HG02973 (cell line): ENCODE measurements around the gene NME1.

Source experiments
- ATAC-seq: cut with Tn5 transposase; IDR thresholded peaks from one replicate; pipeline ENCODE4 v1.9.1; 2021; ENCODE audit warnings: moderate library complexity; ENCODE audit not compliant: unreplicated experiment

Gene NME1

GRCh38 chr17:51188271-51188833 is 35.0 kb downstream of the NME1 start:
- ATAC-seq, result no peak

- ATAC-seq, result no peak
These were observed 35.8 kb downstream of the NME1 start for GRCh38 chr17:51189162-51189561.

DNA sequence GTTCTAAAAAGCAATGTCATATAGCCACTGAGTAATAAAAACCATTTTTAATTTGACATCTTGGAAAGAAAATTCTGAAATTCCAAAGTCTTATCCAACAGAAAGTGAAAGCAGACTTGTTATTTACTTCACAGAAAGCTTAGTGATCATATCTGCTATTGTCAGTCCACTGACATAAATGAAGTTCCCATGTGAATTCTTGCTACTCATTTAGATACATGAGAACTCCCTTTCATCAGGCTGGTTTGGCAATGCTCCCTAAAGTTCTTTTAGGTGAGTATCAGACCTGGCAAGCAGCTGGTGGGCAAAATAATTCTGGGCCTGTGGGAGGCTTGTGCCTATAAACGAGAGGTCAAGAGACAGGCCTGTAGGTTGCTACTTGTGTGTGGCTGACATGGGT is 36.3 kb downstream of the NME1 start:
- no peak for ATAC-seq

GRCh38 chr17:51191895-51192294 is 38.5 kb downstream of the NME1 start:
- ATAC-seq, result no peak

- ATAC-seq, result no peak
These were observed 44.4 kb downstream of the NME1 start for GRCh38 chr17:51197754-51198153.

DNA sequence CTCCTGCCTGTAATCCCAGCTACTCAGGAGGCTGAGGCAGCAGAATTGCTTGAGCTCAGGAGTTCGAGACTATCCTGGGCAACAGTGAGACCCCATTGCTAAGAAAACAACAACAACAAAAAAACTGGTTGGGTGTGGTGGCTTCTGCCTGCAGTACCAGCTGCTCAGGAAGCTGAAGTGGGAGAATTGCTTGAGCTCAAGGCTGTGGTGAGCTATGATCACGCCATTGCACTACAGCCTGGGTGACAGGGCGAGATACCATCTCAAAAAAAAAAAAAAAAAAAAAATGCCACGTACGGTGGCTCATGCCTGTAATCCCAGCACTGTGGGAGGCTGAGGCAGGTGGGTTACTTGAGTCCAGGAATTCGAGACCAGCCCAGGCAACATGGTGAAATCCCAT is 46.9 kb downstream of the NME1 start:
- no peak for ATAC-seq

DNA sequence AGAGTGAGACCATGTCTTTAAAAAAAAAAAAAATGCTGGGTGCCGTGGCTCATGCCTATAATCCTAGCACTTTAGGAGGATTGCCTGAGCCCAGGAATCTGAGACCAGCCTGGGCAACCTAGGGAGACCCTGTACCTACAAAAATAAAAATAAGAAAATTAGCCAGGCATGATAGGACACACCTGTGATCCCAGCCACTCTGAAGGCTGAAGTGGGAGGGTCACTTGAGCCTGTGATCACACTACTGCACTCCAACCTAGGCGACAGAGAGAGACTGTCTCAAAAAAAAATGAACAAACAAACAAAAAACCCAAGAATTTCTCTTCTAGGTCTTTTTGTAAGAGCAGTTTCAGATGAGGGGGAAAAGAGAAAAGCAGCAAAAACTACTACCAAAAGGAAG is 47.5 kb downstream of the NME1 start:
- no peak for ATAC-seq

- ATAC-seq, result no peak
These were observed 50.5 kb downstream of the NME1 start for GRCh38 chr17:51203838-51204237.
